HG02885 (cell line): ENCODE data around the gene OLFML2B.
"Not testable (repeated sequence)": the region's sequence is repeated elsewhere in the genome, so short reads cannot be mapped to it uniquely, and the experiment has no call there.

ENCODE experiments used
- ATAC-seq: cut with Tn5 transposase; IDR thresholded peaks from one replicate; pipeline ENCODE4 v1.9.1; 2021; ENCODE audit warnings: mild to moderate bottlenecking; ENCODE audit not compliant: unreplicated experiment, poor library complexity

OLFML2B gene

GRCh38 chr1:162036163-162036562, 12.5 kb upstream of the OLFML2B start:
- no peak for ATAC-seq

DNA sequence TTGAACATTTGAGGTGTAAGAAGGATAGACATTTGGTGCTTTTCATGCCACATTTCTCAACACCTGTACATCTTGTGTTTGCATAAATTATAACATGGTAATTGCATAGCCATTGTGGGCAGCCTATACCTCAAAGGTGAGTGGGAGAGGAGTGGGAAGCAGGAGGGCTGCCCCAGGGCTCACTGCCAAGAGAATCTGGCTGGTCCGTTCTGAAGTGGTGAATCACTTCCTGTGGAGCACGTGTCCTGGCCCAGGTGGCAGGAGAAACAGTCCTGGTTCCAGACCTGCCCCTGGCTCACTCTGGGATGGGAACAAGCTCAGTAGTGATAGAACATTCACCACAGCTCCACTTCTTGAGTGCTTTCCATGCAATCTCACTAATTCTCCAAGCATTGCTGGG, 11.6 kb upstream of the OLFML2B start:
- ATAC-seq: no peak

DNA sequence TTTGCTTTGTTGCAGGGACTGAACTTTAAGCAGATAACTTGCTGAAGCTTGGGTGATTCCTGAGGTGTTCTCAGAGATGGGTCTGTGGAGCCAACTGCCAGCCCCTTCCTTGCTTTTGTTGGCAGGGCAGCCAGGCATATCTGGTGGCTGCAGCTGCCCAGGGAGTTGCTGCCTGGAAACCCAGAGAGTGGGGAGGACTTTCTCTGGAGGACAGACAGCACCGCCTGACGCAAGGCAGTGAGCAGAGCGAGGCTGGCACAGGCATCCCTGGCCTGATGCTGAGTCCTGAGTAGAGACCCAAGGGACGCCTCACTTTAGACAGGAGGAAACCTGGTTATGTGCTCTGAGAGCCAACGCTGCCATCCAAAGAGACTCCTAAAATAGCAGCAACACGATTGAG, 9.8 kb upstream of the OLFML2B start:
- no peak for ATAC-seq

DNA sequence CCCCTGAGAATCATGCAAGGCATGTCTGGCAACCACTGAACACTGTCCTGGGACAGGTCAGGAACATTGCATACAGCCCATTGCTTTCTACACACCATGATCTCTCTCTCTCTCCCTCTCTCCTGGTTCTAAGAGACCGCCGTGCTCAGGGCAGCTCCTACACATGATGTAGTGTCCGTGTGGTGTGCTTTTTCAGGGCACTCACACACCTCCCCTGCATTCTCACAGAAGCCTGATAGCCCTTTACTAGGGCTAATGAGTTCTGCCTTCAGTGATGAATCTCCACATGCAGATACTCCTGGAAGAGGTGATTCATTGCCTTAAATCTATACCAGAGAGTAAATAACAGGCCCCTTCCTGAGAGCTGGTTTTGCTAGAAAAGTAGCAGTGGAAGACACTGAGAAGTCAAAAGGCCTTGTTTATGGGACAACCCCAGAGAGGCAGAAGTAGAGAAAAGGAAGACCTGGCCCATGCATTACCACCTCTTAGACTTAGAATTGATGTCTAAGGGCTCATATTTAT, 7.2 kb upstream of the OLFML2B start:
- no peak for ATAC-seq

GRCh38 chr1:162029157-162029556, 5.5 kb upstream of the OLFML2B start:
- ATAC-seq: no peak

DNA sequence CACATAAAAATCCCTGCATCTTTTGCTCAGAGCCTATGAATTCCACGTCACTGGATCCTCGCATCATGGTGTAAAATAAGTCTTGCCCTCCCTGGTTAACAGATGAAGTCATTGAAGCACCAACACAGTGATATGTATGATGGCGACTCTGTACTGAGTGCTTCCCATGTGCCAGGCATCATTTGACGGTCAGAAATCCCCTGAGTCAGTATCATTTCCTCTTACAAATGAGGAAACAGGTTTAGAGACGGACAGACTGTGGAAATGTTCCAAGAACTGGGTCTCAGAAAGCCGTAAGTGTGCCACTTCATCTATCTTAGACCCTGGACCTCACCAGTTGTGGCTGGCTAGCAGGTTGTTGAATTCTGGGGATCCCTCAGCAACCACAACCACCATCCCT, 5.1 kb upstream of the OLFML2B start:
- ATAC-seq: peak; percentile 54

GRCh38 chr1:162026881-162027280, 3.2 kb upstream of the OLFML2B start:
- ATAC-seq: no peak

DNA sequence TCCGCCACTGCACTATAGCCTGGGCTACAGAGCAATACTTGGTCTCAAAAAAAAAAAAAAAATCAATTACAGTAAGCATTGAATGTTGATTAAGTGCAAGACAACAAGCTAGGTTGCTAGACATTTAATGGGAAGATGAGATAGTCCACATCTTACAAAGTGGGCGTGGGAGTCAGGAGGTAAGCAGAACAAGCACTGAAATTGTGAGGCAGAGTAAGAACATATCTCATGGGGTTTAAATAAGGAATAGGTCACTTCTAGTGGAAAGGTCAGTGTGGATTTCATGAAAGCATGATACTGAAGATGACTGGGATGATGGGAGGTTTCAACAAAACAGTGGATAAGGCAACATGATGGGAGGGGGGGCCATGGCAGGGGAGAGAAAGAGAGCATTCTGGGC, 1.9 kb upstream of the OLFML2B start:
- no peak for ATAC-seq

DNA sequence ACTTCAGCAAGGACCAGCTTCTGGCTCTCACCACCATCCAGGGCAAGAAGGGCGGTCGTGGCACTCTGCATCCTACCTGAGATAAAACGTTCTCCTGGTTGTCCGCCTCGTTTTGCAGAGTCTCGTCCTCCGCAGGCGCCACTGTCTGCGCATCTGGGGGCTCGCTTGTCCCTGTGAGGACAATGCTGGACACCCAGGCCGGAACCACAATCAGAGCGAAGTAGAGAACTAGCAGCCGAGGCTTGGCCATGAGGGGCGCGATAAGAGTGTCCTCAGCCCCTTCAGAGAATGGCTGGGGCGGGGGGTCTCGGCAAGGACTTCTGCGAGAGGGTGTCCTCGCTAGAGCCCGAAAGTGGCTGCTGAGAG, 505 bp downstream of the OLFML2B start:
- no peak for ATAC-seq

DNA sequence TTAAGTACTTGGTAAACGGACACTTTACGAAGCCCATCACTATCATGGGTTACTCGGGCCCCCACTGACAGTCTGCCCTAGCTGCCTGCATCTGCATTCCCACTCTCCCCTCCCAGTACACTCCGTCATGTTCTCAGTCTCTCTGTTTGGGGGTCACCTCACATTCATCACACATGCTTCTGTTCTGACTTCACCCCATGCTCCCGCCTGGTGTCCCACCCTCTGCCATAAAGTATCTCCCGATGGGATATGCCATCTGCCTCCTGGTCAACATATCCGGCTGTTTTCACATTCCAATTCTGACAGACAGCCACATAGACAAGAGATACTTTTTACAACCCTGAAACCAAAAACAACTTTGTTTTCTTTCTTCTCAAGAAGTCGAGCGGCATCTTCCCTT, 1.0 kb downstream of the OLFML2B start:
- no peak for ATAC-seq

DNA sequence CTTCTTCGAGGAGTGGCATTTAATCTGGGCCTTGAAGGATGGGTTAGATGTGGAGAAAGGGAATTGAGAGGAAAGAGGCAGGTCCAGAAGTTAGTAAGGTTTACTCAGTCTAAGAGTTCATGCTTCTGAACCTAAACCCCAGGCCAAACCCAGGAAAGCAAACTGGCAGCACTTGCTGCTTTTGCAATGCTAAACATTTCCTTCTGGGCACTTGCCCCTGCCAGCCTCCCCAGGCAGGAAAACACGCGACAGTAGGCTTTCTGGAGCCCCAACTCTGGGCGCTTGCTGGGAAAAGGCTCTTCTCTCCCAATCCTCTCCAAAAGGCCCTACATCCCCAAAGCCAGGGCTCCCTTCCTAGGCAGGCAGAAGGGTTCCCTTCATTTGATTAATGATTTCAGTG, 2.5 kb downstream of the OLFML2B start:
- ATAC-seq: no peak

GRCh38 chr1:162020150-162020549, 3.5 kb downstream of the OLFML2B start:
- ATAC-seq: no peak

DNA sequence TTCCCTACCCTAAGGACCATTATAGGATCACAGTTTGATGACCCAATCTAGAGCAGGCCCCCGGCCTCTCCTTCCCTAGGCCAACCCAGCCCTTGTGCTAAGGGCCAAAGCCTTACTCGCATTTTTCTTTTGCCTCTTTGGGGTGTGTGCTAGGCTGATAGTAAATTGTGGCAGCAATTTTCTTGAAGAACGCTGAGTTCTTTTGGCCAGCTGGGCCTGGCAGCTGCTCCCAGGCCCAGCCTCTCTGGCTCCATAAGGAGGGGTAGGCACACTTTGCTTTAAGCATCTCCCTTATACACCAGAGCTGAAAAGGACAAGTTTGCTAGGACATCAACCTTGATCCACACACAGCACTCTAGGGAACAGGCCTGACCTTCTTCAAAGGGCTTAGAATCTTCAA, 4.2 kb downstream of the OLFML2B start:
- ATAC-seq: no peak

DNA sequence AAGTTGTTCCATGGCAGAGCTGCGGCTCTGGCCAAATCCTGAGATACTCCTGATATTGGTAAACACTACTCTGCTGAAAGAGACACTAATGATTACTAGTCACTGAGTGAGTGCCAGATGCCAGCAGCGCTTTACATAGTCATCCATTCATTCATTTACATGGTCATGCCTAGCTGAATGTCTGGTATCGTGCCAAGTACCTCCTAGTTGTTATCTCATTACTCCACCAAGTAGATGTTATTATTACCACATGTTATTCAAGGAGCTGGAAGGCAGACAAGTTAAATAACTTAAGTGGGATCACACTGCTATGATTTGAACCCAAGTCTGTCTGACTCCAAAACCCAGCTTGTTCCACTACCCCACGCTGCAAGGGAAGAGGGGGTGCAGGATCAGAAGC, 4.7 kb downstream of the OLFML2B start:
- ATAC-seq: no peak

- no peak for ATAC-seq
These were observed 5.3 kb downstream of the OLFML2B start for GRCh38 chr1:162018418-162018817.

DNA sequence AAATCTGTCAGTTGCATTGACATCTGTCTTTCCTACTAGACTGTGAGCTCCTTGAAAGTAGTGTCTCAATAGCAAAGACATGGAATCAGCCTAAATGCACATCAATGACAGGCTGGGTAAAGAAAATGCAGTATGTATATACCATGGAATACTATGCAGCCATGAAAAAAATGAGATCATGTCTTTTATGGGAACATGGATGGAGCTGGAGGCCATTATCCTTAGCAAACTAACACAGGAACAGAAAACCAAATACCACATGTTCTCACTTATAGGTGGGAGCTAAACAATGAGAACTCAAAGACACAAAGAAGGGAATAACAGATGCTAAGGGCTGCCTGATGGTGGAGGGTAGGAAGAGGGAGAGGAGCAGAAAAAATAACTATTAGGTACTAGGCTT, 5.9 kb downstream of the OLFML2B start:
- not testable (repeated sequence) for ATAC-seq

DNA sequence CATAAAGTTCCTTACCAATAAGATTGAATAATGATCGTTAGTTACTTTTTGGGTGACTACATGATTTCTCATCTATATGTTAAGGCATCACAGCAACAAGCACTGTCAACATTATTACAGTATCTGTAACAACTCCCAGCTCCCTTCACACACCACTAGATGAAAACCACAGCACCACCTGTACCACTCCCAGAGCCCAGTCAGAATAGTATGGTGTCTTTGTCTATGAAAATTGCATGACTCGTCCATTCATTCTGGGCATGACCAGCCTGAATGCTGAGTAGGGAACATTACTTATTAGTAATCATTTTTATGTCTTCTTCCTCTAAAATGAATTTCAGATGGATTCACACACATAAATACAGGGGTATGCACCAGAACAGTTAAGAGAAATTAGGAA, 7.0 kb downstream of the OLFML2B start:
- ATAC-seq: no peak

DNA sequence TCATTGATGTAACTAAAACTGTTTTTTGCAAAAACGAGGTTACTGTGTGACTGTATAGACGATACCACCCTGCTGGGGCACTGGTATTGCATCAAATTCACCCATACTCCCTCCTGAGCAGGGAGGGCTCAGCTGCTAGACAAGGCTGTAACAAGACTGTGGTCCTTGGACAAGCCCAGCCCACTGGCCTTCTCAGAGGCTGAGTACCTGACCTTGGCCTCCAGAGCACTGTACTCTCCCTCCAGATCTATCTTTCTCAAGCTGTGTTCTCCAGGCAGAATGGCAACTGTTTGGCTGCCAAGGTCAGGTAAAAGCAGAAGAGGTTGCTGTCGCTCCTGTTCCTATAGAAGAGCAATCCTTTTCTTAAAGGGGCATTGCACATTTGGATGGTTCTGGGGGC, 8.5 kb downstream of the OLFML2B start:
- no peak for ATAC-seq

GRCh38 chr1:162014202-162014601, 9.5 kb downstream of the OLFML2B start:
- no peak for ATAC-seq

- ATAC-seq: no peak
These were observed 10.4 kb downstream of the OLFML2B start for GRCh38 chr1:162013289-162013688.

- no peak for ATAC-seq
These were observed 12.2 kb downstream of the OLFML2B start for GRCh38 chr1:162011337-162012012.

DNA sequence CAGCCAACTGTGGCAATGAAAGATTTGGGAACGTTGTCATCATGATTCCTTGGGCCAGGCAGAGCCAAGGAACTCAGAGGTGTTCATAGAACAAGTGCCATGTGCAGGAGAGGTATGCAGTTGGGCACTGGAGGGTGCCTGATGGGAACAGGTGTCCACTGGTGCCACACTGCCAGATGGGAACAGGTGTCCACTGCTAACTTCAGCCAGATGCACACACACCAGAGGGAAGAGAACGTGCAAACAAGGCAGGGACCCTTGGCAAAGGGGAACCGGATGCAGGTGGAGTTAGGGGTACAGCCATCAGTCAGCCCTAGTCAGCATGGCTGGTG, 13.5 kb downstream of the OLFML2B start:
- ATAC-seq: no peak
